Mesendoderm (in vitro differentiated cells): ENCODE results near the gene PHF20.
"Not testable (repeated sequence)": the region's sequence is repeated elsewhere in the genome, so short reads cannot be mapped to it uniquely, and the experiment has no call there.

Experiments used
- DNase-seq: peaks from one replicate; pipeline ENCODE4 v3.0.0; 2013
- H2AK5ac ChIP-seq: 2 replicates; pipeline ENCODE4 v1.6.1; 2013; ENCODE audit warnings: low read length, inconsistent platforms
- H2BK120ac ChIP-seq: 2 replicates; pipeline ENCODE4 v1.6.1; 2013; ENCODE audit warnings: low read depth, mild to moderate bottlenecking, low read length, moderate library complexity, mixed read lengths
- H2BK15ac ChIP-seq: replicated peaks from 2 replicates; pipeline ENCODE4 v1.6.1; 2013; ENCODE audit warnings: low read depth, mild to moderate bottlenecking, moderate library complexity
- H2BK5ac ChIP-seq: 2 replicates; pipeline ENCODE4 v1.6.1; 2013; ENCODE audit warnings: low read length, inconsistent platforms
- H3K18ac ChIP-seq: 2 replicates; pipeline ENCODE4 v1.6.1; 2013; ENCODE audit warnings: mild to moderate bottlenecking, low read length, mixed read lengths
- H3K23ac ChIP-seq: one replicate; pipeline ENCODE4 v1.6.1; 2013; ENCODE audit warnings: low read length
- H3K27ac ChIP-seq: 2 replicates; pipeline ENCODE4 v1.5.1; 2013; ENCODE audit warnings: low read depth, mild to moderate bottlenecking, inconsistent platforms, low read length, moderate library complexity
- H3K27me3 ChIP-seq: 2 replicates; pipeline ENCODE4 v1.6.1; 2013; ENCODE audit warnings: low read length, control low read depth, mild to moderate bottlenecking, inconsistent platforms; ENCODE audit not compliant: insufficient read depth, poor library complexity
- H3K36me3 ChIP-seq: 2 replicates; pipeline ENCODE4 v1.6.1; 2013; ENCODE audit warnings: low read length, inconsistent platforms; ENCODE audit not compliant: control insufficient read depth, insufficient read depth
- H3K4ac ChIP-seq: one replicate; pipeline ENCODE4 v1.6.1; 2013; ENCODE audit warnings: low read depth, mild to moderate bottlenecking, low read length, moderate library complexity
- H3K4me1 ChIP-seq: 2 replicates; pipeline ENCODE4 v1.6.1; 2013; ENCODE audit warnings: low read depth, low read length, inconsistent platforms; ENCODE audit not compliant: control insufficient read depth
- H3K4me2 ChIP-seq: 2 replicates; pipeline ENCODE4 v1.6.1; 2013; ENCODE audit warnings: low read length
- H3K4me3 ChIP-seq: 2 replicates; pipeline ENCODE4 v1.5.1; 2013; ENCODE audit warnings: mild to moderate bottlenecking, low read length
- H3K56ac ChIP-seq: one replicate; pipeline ENCODE4 v1.6.1; 2013; ENCODE audit warnings: low read length
- H3K79me1 ChIP-seq: 2 replicates; pipeline ENCODE4 v1.6.1; 2013; ENCODE audit warnings: low read length, inconsistent platforms
- H3K79me2 ChIP-seq: 2 replicates; pipeline ENCODE4 v1.6.1; 2013; ENCODE audit warnings: mild to moderate bottlenecking, low read length; ENCODE audit not compliant: control insufficient read depth, insufficient read depth
- H3K9ac ChIP-seq: 2 replicates; pipeline ENCODE4 v1.6.1; 2013; ENCODE audit warnings: low read length, inconsistent platforms
- H4K5ac ChIP-seq: one replicate; pipeline ENCODE4 v1.6.1; 2013; ENCODE audit warnings: low read length
- H4K8ac ChIP-seq: one replicate; pipeline ENCODE4 v1.6.1; 2013; ENCODE audit warnings: low read depth, mild to moderate bottlenecking, control low read depth, low read length, moderate library complexity
- WGBS: extraction: QIAGEN DNeasy Blood & Tissue Kit; methylation state at CpG from one replicate; pipeline ENCODE4 v1.1.7; 2013; ENCODE audit warnings: low lambda C conversion rate, missing lambda C conversion rate; ENCODE audit not compliant: insufficient coverage; ENCODE audit errors: extremely low coverage; 5-methylcytosine and 5-hydroxymethylcytosine counted together

Gene PHF20

GRCh38 chr20:35839904-35840303 is 68.1 kb downstream of the PHF20 start:
- H3K23ac ChIP-seq, result no peak overlapping the region
- no peak overlapping the region for H2AK5ac ChIP-seq
- peaks cover 3% of the 10 kb centered on the region for H3K79me1 ChIP-seq
- no peak for DNase-seq
- H3K36me3 ChIP-seq, result peaks cover 1% of the 10 kb centered on the region
- H3K56ac ChIP-seq, result no peak overlapping the region
- H3K79me2 ChIP-seq, result no peaks in the 10 kb centered on the region
- H4K5ac ChIP-seq, result no peak overlapping the region
- H3K9ac ChIP-seq, result no peak overlapping the region
- H3K4ac ChIP-seq, result no peak overlapping the region
- H4K8ac ChIP-seq, result no peak overlapping the region
- no peak overlapping the region for H2BK120ac ChIP-seq
- H2BK15ac ChIP-seq, result no peak overlapping the region
- H3K27ac ChIP-seq, result no peak overlapping the region
- no CpG with 5 or more reads among the region's 1 CpG for WGBS
- H3K27me3 ChIP-seq, result no peaks in the 10 kb centered on the region
- H3K4me2 ChIP-seq, result no peak overlapping the region
- H3K18ac ChIP-seq, result no peak overlapping the region
- H3K4me1 ChIP-seq, result peaks cover 2% of the 10 kb centered on the region
- no peak overlapping the region for H2BK5ac ChIP-seq
- H3K4me3 ChIP-seq, result no peak overlapping the region

- H4K5ac ChIP-seq, result no peak overlapping the region
- H4K8ac ChIP-seq, result no peak overlapping the region
- H3K36me3 ChIP-seq, result peaks cover 1% of the 10 kb centered on the region
- H3K9ac ChIP-seq, result no peak overlapping the region
- H3K79me2 ChIP-seq, result no peaks in the 10 kb centered on the region
- peaks cover 3% of the 10 kb centered on the region for H3K79me1 ChIP-seq
- DNase-seq, result no peak
- H3K23ac ChIP-seq, result no peak overlapping the region
- H3K4me1 ChIP-seq, result peaks cover 2% of the 10 kb centered on the region
- no peak overlapping the region for H2AK5ac ChIP-seq
- H3K4me2 ChIP-seq, result no peak overlapping the region
- no peak overlapping the region for H2BK15ac ChIP-seq
- H3K56ac ChIP-seq, result no peak overlapping the region
- WGBS, result no CpG with 5 or more reads among the region's 2 CpGs
- H3K4me3 ChIP-seq, result no peak overlapping the region
- H3K27ac ChIP-seq, result no peak overlapping the region
- H2BK120ac ChIP-seq, result no peak overlapping the region
- H3K4ac ChIP-seq, result no peak overlapping the region
- no peaks in the 10 kb centered on the region for H3K27me3 ChIP-seq
- no peak overlapping the region for H2BK5ac ChIP-seq
- H3K18ac ChIP-seq, result no peak overlapping the region
These were observed 68.6 kb downstream of the PHF20 start for GRCh38 chr20:35840421-35840820.

DNA sequence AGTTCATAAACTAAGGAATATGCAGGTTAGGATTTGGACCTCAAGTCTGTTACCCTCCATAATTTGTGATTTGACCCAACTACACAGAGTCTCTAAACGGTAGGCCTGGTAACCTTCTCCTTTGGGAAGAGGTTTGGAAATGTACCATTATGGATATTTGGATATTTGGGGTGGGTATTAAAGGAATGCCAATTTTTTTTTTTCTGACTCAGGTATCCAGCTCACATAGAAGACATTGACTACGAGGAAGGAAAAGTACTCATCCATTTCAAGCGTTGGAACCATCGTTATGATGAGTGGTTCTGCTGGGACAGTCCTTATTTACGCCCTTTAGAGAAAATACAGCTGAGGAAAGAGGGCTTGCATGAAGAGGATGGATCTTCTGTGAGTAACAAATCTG is 70.5 kb downstream of the PHF20 start:
- Histone ChIP-seq H3K4me1 (peaks cover 2% of the 10 kb centered on the region), H4K8ac (no peak overlapping the region), H3K9ac (no peak overlapping the region), H3K4me3 (no peak overlapping the region), H3K79me1 (peaks cover 3% of the 10 kb centered on the region), H3K27ac (no peak overlapping the region), H2AK5ac (no peak overlapping the region), H3K18ac (no peak overlapping the region), H3K56ac (no peak overlapping the region), H3K23ac (no peak overlapping the region), H3K27me3 (no peaks in the 10 kb centered on the region), H3K79me2 (no peaks in the 10 kb centered on the region), H2BK15ac (no peak overlapping the region), H2BK120ac (no peak overlapping the region), H3K4ac (no peak overlapping the region), H3K4me2 (no peak overlapping the region), H4K5ac (no peak overlapping the region), H3K36me3 (peaks cover 1% of the 10 kb centered on the region), H2BK5ac (no peak overlapping the region)
- WGBS, result no CpG with 5 or more reads among the region's 5 CpGs
- no peak for DNase-seq

DNA sequence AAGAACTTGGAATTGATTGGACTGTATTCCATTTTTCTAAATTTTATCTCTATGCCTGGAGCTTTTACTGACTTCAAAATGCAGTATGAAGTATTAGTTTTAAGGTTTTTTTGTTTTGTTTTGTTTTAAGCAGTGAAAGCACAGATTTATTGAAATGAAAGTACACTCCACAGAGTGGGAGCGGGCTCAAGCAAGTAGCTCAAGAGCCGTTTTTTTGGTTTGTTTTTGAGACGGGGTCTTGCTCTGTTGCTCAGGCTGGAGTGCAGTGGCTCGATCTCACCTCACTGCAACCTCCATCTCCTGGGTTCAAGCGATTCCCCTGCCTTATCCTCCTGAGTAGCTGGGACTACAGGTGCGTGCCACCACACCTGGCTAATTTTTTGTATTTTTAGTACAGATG is 72.1 kb downstream of the PHF20 start:
- H3K27ac ChIP-seq, H3K4me1 ChIP-seq, H3K27me3 ChIP-seq, H2BK15ac ChIP-seq, H3K4ac ChIP-seq, H2BK5ac ChIP-seq, H4K8ac ChIP-seq, H2AK5ac ChIP-seq, H4K5ac ChIP-seq, H3K9ac ChIP-seq, H3K23ac ChIP-seq, H3K36me3 ChIP-seq, H3K56ac ChIP-seq, H3K18ac ChIP-seq, H3K79me2 ChIP-seq, H3K79me1 ChIP-seq, DNase-seq, H3K4me3 ChIP-seq, H3K4me2 ChIP-seq, H2BK120ac ChIP-seq: not testable (repeated sequence)
- no CpG with 5 or more reads among the region's 6 CpGs for WGBS

DNA sequence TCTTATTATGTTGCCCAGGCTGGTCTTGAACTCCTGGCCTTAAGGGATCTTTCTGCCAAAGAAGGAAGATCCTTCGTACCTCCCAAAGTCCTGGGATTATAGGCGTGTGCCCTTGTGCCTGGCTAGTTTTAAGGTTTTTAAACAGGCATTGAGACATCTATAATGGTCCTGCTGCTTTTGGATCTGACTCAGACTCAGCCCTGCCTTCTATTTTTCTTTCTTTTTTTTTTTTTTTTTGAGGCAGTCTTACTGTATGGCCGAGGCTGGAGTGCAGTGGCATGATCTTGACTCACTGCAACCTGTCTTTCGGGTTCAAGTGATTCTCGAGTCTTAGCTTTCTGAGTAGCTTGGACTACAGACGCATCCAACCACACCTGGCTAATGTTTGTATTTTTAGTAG is 73.7 kb downstream of the PHF20 start:
- WGBS, result no CpG with 5 or more reads among the region's 6 CpGs
- no peaks in the 10 kb centered on the region for H3K36me3 ChIP-seq

GRCh38 chr20:35849706-35850105 is 77.9 kb downstream of the PHF20 start:
- peaks cover 5% of the 10 kb centered on the region for H3K79me1 ChIP-seq
- no peak overlapping the region for H3K27ac ChIP-seq
- no peak overlapping the region for H3K56ac ChIP-seq
- H4K5ac ChIP-seq, result no peak overlapping the region
- no CpG with 5 or more reads among the region's 4 CpGs for WGBS
- H2BK5ac ChIP-seq, result no peak overlapping the region
- H3K79me2 ChIP-seq, result no peaks in the 10 kb centered on the region
- no peaks in the 10 kb centered on the region for H3K27me3 ChIP-seq
- H2AK5ac ChIP-seq, result no peak overlapping the region
- no peak overlapping the region for H2BK15ac ChIP-seq
- H3K18ac ChIP-seq, result no peak overlapping the region
- no peak overlapping the region for H3K9ac ChIP-seq
- H3K4me2 ChIP-seq, result no peak overlapping the region
- H2BK120ac ChIP-seq, result no peak overlapping the region
- no peak overlapping the region for H4K8ac ChIP-seq
- peaks cover 2% of the 10 kb centered on the region for H3K36me3 ChIP-seq
- H3K4me1 ChIP-seq, result no peaks in the 10 kb centered on the region
- H3K4me3 ChIP-seq, result no peak overlapping the region
- no peak overlapping the region for H3K23ac ChIP-seq
- H3K4ac ChIP-seq, result no peak overlapping the region
- no peak for DNase-seq

More for the DNA sequence above, 73.7 kb downstream of the PHF20 start:
- no peak overlapping the region for H4K5ac ChIP-seq
- no peak for DNase-seq
- H3K79me2 ChIP-seq, result no peaks in the 10 kb centered on the region
- H3K4me2 ChIP-seq, result no peak overlapping the region
- no peak overlapping the region for H4K8ac ChIP-seq
- H3K4me1 ChIP-seq, result no peaks in the 10 kb centered on the region
- no peak overlapping the region for H3K56ac ChIP-seq
- H3K27me3 ChIP-seq, result no peaks in the 10 kb centered on the region
- H3K18ac ChIP-seq, result no peak overlapping the region
- no peak overlapping the region for H3K23ac ChIP-seq
- H2AK5ac ChIP-seq, result no peak overlapping the region
- H3K79me1 ChIP-seq, result peaks cover 3% of the 10 kb centered on the region
- H2BK15ac ChIP-seq, result no peak overlapping the region
- no peak overlapping the region for H3K4ac ChIP-seq
- no peak overlapping the region for H3K27ac ChIP-seq
- H2BK5ac ChIP-seq, result no peak overlapping the region
- no peak overlapping the region for H3K4me3 ChIP-seq
- H3K9ac ChIP-seq, result no peak overlapping the region
- no peak overlapping the region for H2BK120ac ChIP-seq
